Mucosa of stomach (tissue), 1 donor: ENCODE data around the gene MS4A8.
"Not testable (repeated sequence)": the region's sequence is repeated elsewhere in the genome, so short reads cannot be mapped to it uniquely, and the experiment has no call there.

Experiments used
- H3K27me3 ChIP-seq: one replicate; pipeline ENCODE4 v1.7.0; 2013; ENCODE audit warnings: mild to moderate bottlenecking, low read length; ENCODE audit not compliant: control insufficient read depth, insufficient read depth
- H3K36me3 ChIP-seq: one replicate; pipeline ENCODE4 v1.7.0; 2013; ENCODE audit warnings: low read length; ENCODE audit not compliant: control insufficient read depth, insufficient read depth
- H3K4me1 ChIP-seq: one replicate; pipeline ENCODE4 v1.7.0; 2013; ENCODE audit warnings: mild to moderate bottlenecking, low read length; ENCODE audit not compliant: control insufficient read depth, insufficient read depth
- H3K4me3 ChIP-seq: one replicate; pipeline ENCODE4 v1.7.0; 2013; ENCODE audit warnings: low read length
- H3K9ac ChIP-seq: one replicate; pipeline ENCODE4 v1.7.0; 2013; ENCODE audit warnings: mild to moderate bottlenecking, low read length, moderate library complexity
- H3K9me3 ChIP-seq: one replicate; pipeline ENCODE4 v1.7.0; 2013; ENCODE audit warnings: mild to moderate bottlenecking, low read length, moderate library complexity; ENCODE audit not compliant: control insufficient read depth
- donor health status: Pancreatic carcinoma.

MS4A8 gene

GRCh38 chr11:60699284-60699691 is at the start of gene MS4A8:
Gene MS4A8 (plus strand): TSS chr11:60699612. CDS start chr11:60700861, 1,249 bp downstream.
- H3K36me3 ChIP-seq: no peaks in the 10 kb centered on the region
- peaks cover 21% of the 10 kb centered on the region for H3K4me1 ChIP-seq
- H3K9ac ChIP-seq: peak within 1 kb of the TSS; percentile 51
- H3K9me3 ChIP-seq: no peaks in the 10 kb centered on the region
- no peak within 1 kb of the TSS for H3K4me3 ChIP-seq
- no peaks in the 10 kb centered on the region for H3K27me3 ChIP-seq

GRCh38 chr11:60657888-60658287 is 41.5 kb upstream of the MS4A8 start:
- H3K4me3 ChIP-seq: no peak overlapping the region
- H3K36me3 ChIP-seq: no peaks in the 10 kb centered on the region
- no peaks in the 10 kb centered on the region for H3K27me3 ChIP-seq
- H3K9me3 ChIP-seq: no peaks in the 10 kb centered on the region
- H3K9ac ChIP-seq: peak overlapping the region; percentile 40
- H3K4me1 ChIP-seq: peaks cover 21% of the 10 kb centered on the region

GRCh38 chr11:60658409-60658808 is 41.0 kb upstream of the MS4A8 start:
- Histone ChIP-seq H3K4me3 (no peak overlapping the region), H3K27me3 (no peaks in the 10 kb centered on the region), H3K9me3 (no peaks in the 10 kb centered on the region), H3K36me3 (no peaks in the 10 kb centered on the region), H3K4me1 (peaks cover 21% of the 10 kb centered on the region), H3K9ac (no peak overlapping the region)

- Histone ChIP-seq H3K36me3 (no peaks in the 10 kb centered on the region), H3K4me3 (no peak overlapping the region), H3K9me3 (no peaks in the 10 kb centered on the region), H3K4me1 (no peaks in the 10 kb centered on the region), H3K9ac (no peak overlapping the region), H3K27me3 (no peaks in the 10 kb centered on the region)
Measured at GRCh38 chr11:60672255-60672654, 27.2 kb upstream of the MS4A8 start.

GRCh38 chr11:60678231-60678630 is 21.2 kb upstream of the MS4A8 start:
- H3K27me3 ChIP-seq, H3K4me3 ChIP-seq, H3K36me3 ChIP-seq, H3K9me3 ChIP-seq, H3K9ac ChIP-seq, H3K4me1 ChIP-seq: not testable (repeated sequence)

GRCh38 chr11:60679879-60680278 is 19.5 kb upstream of the MS4A8 start:
- no peaks in the 10 kb centered on the region for H3K9me3 ChIP-seq
- H3K27me3 ChIP-seq: no peaks in the 10 kb centered on the region
- no peak overlapping the region for H3K9ac ChIP-seq
- no peaks in the 10 kb centered on the region for H3K4me1 ChIP-seq
- H3K4me3 ChIP-seq: no peak overlapping the region
- H3K36me3 ChIP-seq: no peaks in the 10 kb centered on the region

GRCh38 chr11:60680455-60681119 is 18.8 kb upstream of the MS4A8 start:
- H3K27me3 ChIP-seq: no peaks in the 10 kb centered on the region
- H3K9ac ChIP-seq: no peak overlapping the region
- no peaks in the 10 kb centered on the region for H3K9me3 ChIP-seq
- H3K36me3 ChIP-seq: no peaks in the 10 kb centered on the region
- no peaks in the 10 kb centered on the region for H3K4me1 ChIP-seq
- H3K4me3 ChIP-seq: no peak overlapping the region

- not testable (repeated sequence) for H3K4me1 ChIP-seq, H3K36me3 ChIP-seq, H3K4me3 ChIP-seq, H3K9me3 ChIP-seq, H3K27me3 ChIP-seq, H3K9ac ChIP-seq
Measured at GRCh38 chr11:60684541-60684848, 14.9 kb upstream of the MS4A8 start.

- Histone ChIP-seq H3K4me3 (no peak overlapping the region), H3K36me3 (no peaks in the 10 kb centered on the region), H3K9me3 (no peaks in the 10 kb centered on the region), H3K4me1 (no peaks in the 10 kb centered on the region), H3K9ac (no peak overlapping the region), H3K27me3 (no peaks in the 10 kb centered on the region)
Measured at GRCh38 chr11:60691661-60692060, 7.8 kb upstream of the MS4A8 start.

GRCh38 chr11:60699936-60700335 is 524 bp downstream of the MS4A8 start:
- Histone ChIP-seq H3K4me1 (peaks cover 21% of the 10 kb centered on the region), H3K27me3 (no peaks in the 10 kb centered on the region), H3K9ac (peak overlapping the region; percentile 51), H3K9me3 (no peaks in the 10 kb centered on the region), H3K4me3 (no peak overlapping the region), H3K36me3 (no peaks in the 10 kb centered on the region)

- H3K4me3 ChIP-seq: no peak overlapping the region
- H3K36me3 ChIP-seq: no peaks in the 10 kb centered on the region
- peaks cover 21% of the 10 kb centered on the region for H3K4me1 ChIP-seq
- no peaks in the 10 kb centered on the region for H3K9me3 ChIP-seq
- no peak overlapping the region for H3K9ac ChIP-seq
- no peaks in the 10 kb centered on the region for H3K27me3 ChIP-seq
Measured at GRCh38 chr11:60700689-60701468, 1.5 kb downstream of the MS4A8 start.

GRCh38 chr11:60701469-60701818 is 2.0 kb downstream of the MS4A8 start:
- peaks cover 21% of the 10 kb centered on the region for H3K4me1 ChIP-seq

More at GRCh38 chr11:60701469-60701818, 2.0 kb downstream of the MS4A8 start:
- Histone ChIP-seq H3K4me3 (no peak overlapping the region), H3K36me3 (no peaks in the 10 kb centered on the region), H3K27me3 (no peaks in the 10 kb centered on the region), H3K9me3 (no peaks in the 10 kb centered on the region), H3K9ac (no peak overlapping the region)
